Right cardiac atrium (tissue), 5 donors: ENCODE measurements around the gene C5orf34. TPM values are rescaled to one million over a fixed set of nuclear protein-coding genes. Genes with fewer than 3 reads are reported as not detected.
A peak's percentile ranks its signal among the peaks of the same experiment; 100 is the strongest.
"Not testable (repeated sequence)": the region's sequence is repeated elsewhere in the genome, so short reads cannot be mapped to it uniquely, and the experiment has no call there.

Experiments used
- ATAC-seq, 2 donors: fragments of 200-7000 bp; cut with Tn5 transposase; one replicate each; pipeline versions ENCODE4 v1.8.0 to v1.9.1; 2020; ENCODE audit warnings: moderate library complexity in 2 of 2, mild to moderate bottlenecking in 1 of 2
- DNase-seq, 3 donors: peaks; one replicate each; pipeline ENCODE4 v3.0.0-alpha.2; 2020
- H3K27ac ChIP-seq: one replicate; pipeline ENCODE4 v1.5.1; 2013; ENCODE audit warnings: mild to moderate bottlenecking, low read length, control low read depth, moderate library complexity
- H3K27me3 ChIP-seq: one replicate; pipeline ENCODE4 v1.6.1; 2013; ENCODE audit not compliant: control insufficient read depth, insufficient read depth
- H3K4me1 ChIP-seq: one replicate; pipeline ENCODE4 v1.6.1; 2013; ENCODE audit warnings: low read length; ENCODE audit not compliant: control insufficient read depth, insufficient read depth
- H3K4me3 ChIP-seq: one replicate; pipeline ENCODE4 v1.5.1; 2013; ENCODE audit warnings: low read length, control low read depth
- H3K9me3 ChIP-seq: one replicate; pipeline ENCODE4 v1.6.1; 2013; ENCODE audit warnings: low read length; ENCODE audit not compliant: control insufficient read depth
- WGBS: extraction: QIAGEN DNeasy Blood & Tissue Kit; methylation state at CpG from one replicate; pipeline ENCODE4 v1.1.7; 2013; 5-methylcytosine and 5-hydroxymethylcytosine counted together
- intact Hi-C, 4 donors: fragments of 100-400 bp; cut with DNase I; formaldehyde crosslinking; loops; one replicate each; pipeline versions ENCODE4 v1.11.0 to v1.14.0; 2022 to 2023
- long read RNA-seq, 4 donors: library from polyadenylated mRNA; unstranded; transcript quantifications; one replicate each; pipeline ENCODE4 v2.0.0, GENCODE V29; 2020 to 2021
- polyA plus RNA-seq: library from polyadenylated mRNA; stranded (reverse); fragments of 200-250 nt; gene quantifications from one replicate; pipeline ENCODE4 v1.2.3, GENCODE V29; 2013
- total RNA-seq, 4 donors: library from RNA; stranded (reverse); fragmentation: NEBNext Ultra II Directional; extraction: Animal tissue kit (Norgen Biotek cat#: 25700); gene quantifications; one replicate each; pipeline ENCODE4 v1.2.1, GENCODE V29; 2021
- donor health status: healthy with polysubstance abuse.
- donor health status: DM: no; HTN: yes; CAD: no.
- donor health status: DM: no; HTN: no; CAD: no.
- donor health status: DM: no; HTN: yes; CAD: no; lungs with severe emphysema.
- donor health status: DM: yes; HTN: yes; CAD: no.

Gene C5orf34, protein sequence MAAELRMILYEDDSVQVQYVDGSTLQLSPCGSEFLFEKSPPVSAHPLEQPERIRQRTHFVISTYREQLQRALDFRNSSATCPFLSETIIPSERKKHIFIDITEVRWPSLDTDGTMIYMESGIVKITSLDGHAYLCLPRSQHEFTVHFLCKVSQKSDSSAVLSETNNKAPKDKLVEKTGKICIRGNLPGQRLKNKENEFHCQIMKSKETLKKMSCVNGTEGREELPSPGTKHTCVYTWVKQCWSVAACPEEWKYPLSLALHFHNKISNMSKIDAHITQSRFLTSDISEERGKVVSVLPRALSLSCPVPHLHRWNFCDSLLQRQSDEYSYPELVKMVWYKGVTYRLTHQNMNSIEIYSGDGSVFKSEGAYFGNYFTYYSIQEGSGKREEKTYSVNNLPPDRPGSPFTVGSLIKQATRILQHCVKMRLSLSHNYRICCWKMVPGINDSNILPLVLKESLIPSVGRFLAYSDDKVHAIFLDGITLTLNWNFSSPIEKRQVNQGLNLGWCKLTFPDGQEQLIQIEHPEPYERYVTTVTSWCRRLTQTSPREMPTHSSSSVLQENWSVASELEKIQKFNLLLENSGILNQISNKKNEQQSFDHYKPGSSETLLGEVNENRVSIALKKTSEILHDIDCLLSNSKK
- total RNA-seq (1 to 10 TPM in 1 of 4 donors, under 1 TPM in 3; 0.40 to 1.5 (median 0.52) TPM), polyA plus RNA-seq (0.41 TPM)
- long read RNA-seq, donor 1, partial matches to known transcripts, result 0 of 4 reads
- long read RNA-seq, donor 1, other reads (novel, unspliced or antisense), result 3 of 4 reads
- long read RNA-seq, donor 2, result 0 reads
- long read RNA-seq, donor 3, partial matches to known transcripts, result 0 of 2 reads
- long read RNA-seq, donor 3, other reads (novel, unspliced or antisense), result 0 of 2 reads
- long read RNA-seq, donor 4, result 0 reads

DNA sequence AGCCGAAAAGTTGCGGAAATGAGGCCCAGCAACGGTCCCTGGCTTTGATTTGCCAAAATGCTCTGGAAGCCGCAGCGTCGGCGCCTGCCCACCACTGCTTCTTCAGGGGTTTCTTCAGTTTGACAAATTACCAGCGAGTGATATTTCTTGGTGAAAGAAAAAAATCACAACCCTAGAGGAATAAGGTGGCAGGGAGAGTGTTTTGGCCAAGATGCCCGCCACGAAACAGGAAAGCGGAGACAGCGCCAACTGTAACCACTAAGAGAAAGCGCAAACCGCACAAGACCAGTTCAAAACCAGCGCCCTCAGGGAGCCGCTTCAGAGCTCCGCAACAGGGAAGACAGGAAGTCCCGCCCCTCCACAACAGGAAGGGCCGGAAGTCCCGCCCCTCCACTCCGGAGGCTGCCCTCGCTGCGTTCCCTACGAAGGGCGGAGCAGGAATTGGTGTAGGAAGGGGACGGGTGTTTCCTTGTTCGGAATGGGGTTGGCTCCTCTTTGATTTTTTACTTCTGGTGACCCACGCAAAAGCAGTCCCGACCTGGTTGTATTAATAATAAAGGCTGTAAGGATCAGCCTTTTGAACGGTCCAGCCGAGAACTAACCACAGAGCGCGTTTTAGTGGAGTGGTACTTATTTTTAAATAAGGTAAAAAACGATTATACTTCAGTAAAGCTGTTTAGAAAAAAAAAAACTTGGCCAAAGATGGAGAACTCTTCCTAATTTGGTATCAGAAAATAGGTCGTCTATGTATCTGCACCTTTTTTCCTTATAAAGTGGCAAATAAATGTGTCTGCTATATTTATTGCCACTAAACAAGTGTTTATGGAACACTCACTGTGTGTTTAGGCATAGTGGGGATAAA is at the start of gene C5orf34:
Gene C5orf34, minus strand, starts transcription at position 333 of the 862 bp plus-strand sequence. CDS start 5,809 bp downstream, outside the sequence.
- Histone ChIP-seq H3K9me3 (no peaks in the 10 kb centered on the region), H3K27me3 (no peaks in the 10 kb centered on the region), H3K27ac (peak within 1 kb of the TSS; percentile 91), H3K4me1 (peaks cover 3% of the 10 kb centered on the region), H3K4me3 (peak within 1 kb of the TSS; percentile 97)
- under 1% methylated on average over 35 of the region's 35 CpGs for WGBS
- DNase-seq (peak; percentile 96 to 98 (median 98)), ATAC-seq (peak; percentile 100)
- intact Hi-C loops, result loop anchor here in 1 of 4 donors (10.0 kb wide), 1 partner anchor 200 kb away; the partner anchor contains the start of gene HMGCS1

DNA sequence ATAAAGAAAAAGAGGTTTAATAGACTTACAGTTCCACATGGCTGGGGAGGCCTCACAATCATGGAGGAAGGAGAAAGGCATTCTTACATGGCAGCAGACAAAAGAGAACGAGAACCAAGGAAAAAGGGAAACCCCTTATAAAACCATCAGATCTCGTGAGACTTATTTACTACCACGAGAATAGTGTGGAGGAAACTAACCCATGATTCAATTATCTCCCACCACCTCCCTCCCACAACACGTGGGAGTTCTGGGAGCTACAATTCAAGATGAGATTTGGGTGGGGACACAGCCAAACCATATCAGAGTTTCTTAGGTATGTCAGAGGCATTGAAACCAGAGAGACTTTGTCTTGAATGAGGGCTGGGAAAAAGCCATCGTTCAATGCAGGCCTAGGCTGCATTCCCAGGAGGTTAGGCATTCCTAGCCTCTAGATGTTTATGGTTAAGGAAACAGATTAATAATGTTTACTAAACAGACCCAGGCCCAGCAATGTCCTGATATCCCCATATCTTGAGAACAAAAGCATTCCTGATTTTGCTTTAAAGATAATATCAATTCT is 49.4 kb upstream of the C5orf34 start:
- intact Hi-C loops, result no loop called here
- Histone ChIP-seq H3K4me3 (no peak overlapping the region), H3K27ac (no peak overlapping the region), H3K27me3 (no peaks in the 10 kb centered on the region), H3K4me1 (no peaks in the 10 kb centered on the region), H3K9me3 (no peaks in the 10 kb centered on the region)
- ATAC-seq, result no peak
- WGBS, result 47% methylated on average over 5 of the region's 5 CpGs
- DNase-seq, result no peak

DNA sequence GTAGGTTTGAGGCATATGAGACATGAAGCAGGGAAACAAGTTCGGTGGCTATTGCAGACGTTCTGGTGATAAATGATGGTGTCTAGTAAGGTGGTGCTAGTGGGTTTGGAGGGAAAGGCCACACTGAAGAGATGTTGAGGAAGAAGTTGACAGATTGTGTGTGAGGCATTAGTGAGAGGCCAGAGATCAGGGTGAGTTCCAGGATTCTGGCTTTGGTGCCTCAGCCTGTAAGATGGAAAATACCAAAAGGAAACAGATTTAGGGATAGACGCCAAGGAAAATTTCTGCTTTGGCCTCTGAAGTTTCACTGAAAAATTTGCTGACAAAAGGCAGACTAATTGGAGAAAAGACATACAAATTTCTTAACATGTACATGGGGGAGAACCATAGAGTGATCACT is 48.4 kb upstream of the C5orf34 start:
- DNase-seq, result no peak
- intact Hi-C loops, result no loop called here
- no peak overlapping the region for H3K27ac ChIP-seq
- no peak overlapping the region for H3K4me3 ChIP-seq
- ATAC-seq, result peak; percentile 75 to 87
- no peaks in the 10 kb centered on the region for H3K4me1 ChIP-seq
- H3K27me3 ChIP-seq, result no peaks in the 10 kb centered on the region
- WGBS, result 53% methylated on average over 3 of the region's 3 CpGs
- no peaks in the 10 kb centered on the region for H3K9me3 ChIP-seq

DNA sequence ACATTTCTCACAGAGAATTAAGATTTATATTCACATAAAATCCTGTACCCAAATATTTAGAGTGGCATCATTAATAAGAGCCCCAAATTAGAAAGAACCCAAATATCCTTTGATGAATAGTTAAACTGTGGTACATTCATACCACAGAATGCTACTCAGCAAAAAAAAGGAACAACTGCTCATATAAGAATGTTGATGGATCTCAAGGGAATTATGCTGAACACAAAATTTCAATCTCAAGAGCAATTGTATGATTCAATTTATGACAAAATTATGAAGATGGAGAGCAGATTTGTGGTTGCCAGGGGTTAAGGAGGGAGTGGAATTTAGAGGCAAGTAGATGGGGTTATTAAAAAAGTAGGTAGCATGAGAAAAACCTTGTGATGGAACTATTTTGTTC is 46.4 kb upstream of the C5orf34 start:
- Histone ChIP-seq H3K27me3 (no peaks in the 10 kb centered on the region), H3K4me1 (no peaks in the 10 kb centered on the region), H3K27ac (no peak overlapping the region), H3K4me3 (no peak overlapping the region), H3K9me3 (no peaks in the 10 kb centered on the region)
- intact Hi-C loops, result no loop called here
- DNase-seq (no peak), ATAC-seq (no peak)

DNA sequence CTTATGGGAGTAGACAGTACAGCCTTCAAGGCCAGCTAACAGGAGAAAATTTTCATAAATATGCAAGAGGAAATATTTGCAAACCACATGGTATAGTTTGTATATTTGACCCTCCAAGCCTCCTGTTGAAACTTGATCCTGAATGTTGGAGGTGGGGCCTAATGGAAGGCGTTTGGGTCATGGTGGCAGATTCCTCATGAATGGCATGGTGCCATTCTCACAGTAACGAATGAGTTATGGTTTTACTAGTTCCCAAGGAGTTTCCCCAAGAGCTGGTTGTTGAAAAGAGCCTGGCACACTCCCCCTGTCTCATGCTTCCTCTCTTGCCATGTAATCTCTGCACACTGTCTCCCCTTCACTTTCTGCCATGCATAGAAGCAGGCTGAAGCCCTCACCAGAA is 45.2 kb upstream of the C5orf34 start:
- H3K27ac ChIP-seq, result no peak overlapping the region
- WGBS, result 20% methylated on average over 2 of the region's 2 CpGs

DNA sequence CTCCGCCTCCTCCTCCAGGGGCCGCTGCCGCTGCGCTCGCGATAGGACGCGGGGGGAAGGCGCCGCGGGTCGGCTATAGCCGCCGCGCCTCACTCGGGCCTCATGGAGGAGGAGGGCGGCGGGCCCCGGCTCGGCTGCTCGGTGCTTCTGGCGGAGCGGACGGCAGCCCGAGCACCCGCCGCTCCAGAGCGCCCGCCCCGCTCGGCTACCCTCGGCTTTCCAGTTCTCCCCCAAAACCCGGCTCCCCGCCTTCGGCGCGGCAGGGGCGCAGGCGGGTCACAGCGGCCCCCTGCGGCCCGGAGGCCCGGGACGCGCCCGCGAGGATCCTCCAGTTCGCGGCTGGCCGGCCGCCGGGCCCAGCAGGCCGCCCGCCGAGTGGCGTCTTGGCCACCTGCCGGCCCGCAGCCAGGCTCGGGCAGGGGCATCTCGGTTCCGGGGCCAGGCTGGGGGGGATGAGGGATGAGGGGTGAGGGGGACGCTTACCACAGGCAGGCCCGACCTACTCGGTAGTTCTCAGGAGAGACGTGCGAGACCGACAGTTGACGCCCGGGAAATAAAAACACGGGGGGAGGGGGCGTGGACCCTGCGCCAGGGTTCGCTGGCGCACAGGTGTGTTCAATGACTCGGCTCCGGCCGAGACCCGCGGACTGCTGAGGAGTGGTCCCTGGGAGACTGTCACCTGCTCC is 42.1 kb upstream of the C5orf34 start, which contains the start of gene PAIP1:
Gene PAIP1, minus strand, starts transcription at position 221 of the 686 bp plus-strand sequence. CDS start 231 bp downstream, outside the sequence.
- H3K4me1 ChIP-seq, result no peaks in the 10 kb centered on the region
- peak within 1 kb of the TSS; percentile 85 for H3K27ac ChIP-seq
- H3K27me3 ChIP-seq, result no peaks in the 10 kb centered on the region
- whole genome bisulfite sequencing, result under 1% methylated on average over 79 of the region's 79 CpGs
- peak within 1 kb of the TSS; percentile 73 for H3K4me3 ChIP-seq
- intact Hi-C loops, result loop anchor here in 2 of 4 donors (5.0 to 10.0 kb wide), 3 partner anchors 45 to 78 kb away; partner anchors contain the start of gene NNT (in 2 of the 2)
- DNase-seq (peak; percentile 87 to 94 (median 93)), ATAC-seq (peak; percentile 93 to 96)
- no peaks in the 10 kb centered on the region for H3K9me3 ChIP-seq

More for the DNA sequence above, 45.2 kb upstream of the C5orf34 start:
- Histone ChIP-seq H3K4me1 (no peaks in the 10 kb centered on the region), H3K4me3 (no peak overlapping the region), H3K27me3 (no peaks in the 10 kb centered on the region), H3K9me3 (no peaks in the 10 kb centered on the region)
- no peak for DNase-seq
- ATAC-seq, result no peak
- intact Hi-C loops, result no loop called here

DNA sequence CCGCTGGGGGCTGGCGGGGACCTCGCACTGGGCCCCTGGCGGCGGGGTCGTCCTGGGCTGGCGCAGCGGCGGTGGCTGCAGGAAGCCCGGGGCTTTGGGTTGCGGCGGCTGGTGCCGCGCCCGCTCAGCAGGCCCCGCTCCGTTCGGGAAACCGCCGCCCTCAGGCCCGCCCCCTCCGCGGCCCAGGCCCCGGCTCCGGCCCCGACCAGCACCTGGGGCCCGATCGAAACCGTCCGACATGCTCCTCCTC is 41.6 kb upstream of the C5orf34 start:
- H3K9me3 ChIP-seq, H3K4me1 ChIP-seq, DNase-seq, H3K27me3 ChIP-seq: not testable (repeated sequence)
- intact Hi-C loops, result loop anchor here in 2 of 4 donors (5.0 to 10.0 kb wide), 3 partner anchors 46 to 78 kb away; partner anchors contain the start of gene NNT (in 2 of the 2)
- WGBS, result 2% methylated on average over 30 of the region's 30 CpGs
- Histone ChIP-seq H3K4me3 (peak overlapping the region; percentile 73), H3K27ac (peak overlapping the region; percentile 85)
- ATAC-seq, result peak; percentile 95 to 97

DNA sequence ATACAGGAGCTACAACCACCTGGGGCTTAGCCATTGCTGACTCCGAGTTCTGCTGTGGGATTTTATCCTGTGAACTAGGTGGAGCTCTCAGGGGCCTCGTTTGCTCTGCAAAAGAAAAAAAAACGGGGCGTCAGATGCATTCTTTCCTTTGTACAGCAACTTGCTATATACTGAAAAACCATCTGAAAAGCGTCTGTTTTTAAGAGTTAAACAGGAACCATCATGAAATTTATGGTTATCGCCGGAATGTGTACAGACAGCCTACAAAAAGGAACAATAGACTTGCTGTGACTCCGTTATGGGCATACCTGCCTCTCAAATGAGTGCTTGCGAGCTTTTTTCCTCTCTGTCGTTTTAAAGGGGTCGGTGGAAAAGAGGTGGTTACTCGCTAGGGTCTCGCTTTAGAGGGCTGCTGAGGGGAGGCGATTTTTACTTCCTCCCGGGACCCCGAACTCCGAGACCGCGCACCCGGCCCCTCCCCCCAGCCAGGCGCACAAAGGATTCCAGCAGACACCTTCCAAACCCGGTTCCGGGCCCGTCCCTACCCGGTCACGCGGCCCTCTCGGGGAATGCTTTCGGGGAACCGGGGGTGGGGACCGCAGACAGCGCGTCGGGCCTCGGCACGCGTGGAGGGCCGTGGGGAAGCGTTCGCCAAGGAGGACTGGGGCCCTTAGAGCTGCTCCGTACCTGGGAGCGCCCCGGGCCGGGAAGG is 41.1 kb upstream of the C5orf34 start:
- no peaks in the 10 kb centered on the region for H3K4me1 ChIP-seq
- DNase-seq (peak; percentile 55 to 84 (median 81)), ATAC-seq (peak; percentile 62 to 66)
- H3K27me3 ChIP-seq, result no peaks in the 10 kb centered on the region
- intact Hi-C loops, result loop anchor here in 2 of 4 donors (5.0 to 10.0 kb wide), 3 partner anchors 46 to 79 kb away; partner anchors contain the start of gene NNT (in 2 of the 2)
- WGBS, result under 1% methylated on average over 44 of the region's 44 CpGs
- H3K27ac ChIP-seq, result peak overlapping the region; percentile 85
- H3K9me3 ChIP-seq, result no peaks in the 10 kb centered on the region
- H3K4me3 ChIP-seq, result peak overlapping the region; percentile 73

DNA sequence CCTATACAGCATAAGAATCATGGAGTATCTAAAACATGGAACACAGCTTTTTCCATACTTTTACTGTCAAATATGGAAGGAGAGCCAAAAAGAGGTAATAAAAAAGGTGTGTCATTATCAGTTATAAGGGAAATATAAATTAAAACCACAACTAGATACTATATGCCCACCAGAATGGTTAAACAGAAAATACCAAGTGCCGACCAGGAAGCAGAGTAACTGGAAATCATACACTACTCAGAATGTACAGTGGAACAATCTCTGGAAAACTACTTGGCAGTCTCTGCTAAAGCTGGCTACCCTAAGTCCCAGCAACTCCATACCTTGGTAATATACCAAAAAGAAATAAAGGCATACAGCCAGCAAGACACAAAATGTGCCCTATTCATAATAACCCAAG is 39.5 kb upstream of the C5orf34 start:
- DNase-seq (no peak), ATAC-seq (no peak)
- no peak overlapping the region for H3K4me3 ChIP-seq
- no peaks in the 10 kb centered on the region for H3K9me3 ChIP-seq
- no peaks in the 10 kb centered on the region for H3K4me1 ChIP-seq
- intact Hi-C loops, result loop anchor here in 3 of 4 donors (5.0 to 10.0 kb wide), 3 partner anchors 48 to 80 kb away; partner anchors contain the start of gene NNT (in 2 of the 3)
- no peak overlapping the region for H3K27ac ChIP-seq
- WGBS, result 90% methylated on average over 1 of the region's 1 CpG
- H3K27me3 ChIP-seq, result no peaks in the 10 kb centered on the region
